Measurements from ENCODE around the gene OR10J4. TPM values are rescaled to one million over a fixed set of nuclear protein-coding genes. Genes with fewer than 3 reads are reported as not detected.
"Not testable (repeated sequence)": the region's sequence is repeated elsewhere in the genome, so short reads cannot be mapped to it uniquely, and the experiment has no call there.

OR10J4 gene
- total and polyA plus RNA-seq, 2 of the 4 experiments (the other 2 are of a cell fraction) = not detected

GRCh38 chr1:159449605-159450004, 17.6 kb downstream of the OR10J4 start:
- intact Hi-C loops (cut with micrococcal nuclease); CTCF ChIA-PET: not testable (repeated sequence)

More at GRCh38 chr1:159449605-159450004, 17.6 kb downstream of the OR10J4 start:
- BruUV-seq (replicated peaks); H3K9me1 ChIP-seq (ENCODE audit: insufficient read depth, low read length); H2BK15ac ChIP-seq (ENCODE audit: low read depth, low read length); H2AK5ac ChIP-seq (ENCODE audit: low read depth, low read length); H3K14ac ChIP-seq (replicated peaks; ENCODE audit: low read depth, low read length); in situ Hi-C loops (cut with MboI; ENCODE audit: low sequenced_read_pairs); H3K36me3 ChIP-seq (ENCODE audit: control insufficient read depth, insufficient read depth, low read length); H4K20me1 ChIP-seq (ENCODE audit: insufficient read depth, low read length); ATAC-seq (ENCODE audit: low read depth); H3K4me2 ChIP-seq (ENCODE audit: low read depth, low read length); H3K79me1 ChIP-seq (ENCODE audit: low read depth in 1 of 2, low read length in 2 of 2); H2AK9ac ChIP-seq (replicated peaks; ENCODE audit: low read depth, low read length, poor library complexity); H3K23ac ChIP-seq (ENCODE audit: low read depth, low read length); H2BK120ac ChIP-seq (ENCODE audit: low read depth, low read length); H3K27me3 ChIP-seq (ENCODE audit: control insufficient read depth, insufficient read depth, low read length); dilution Hi-C loops (cut with HindIII; ENCODE audit: low sequenced_read_pairs, unreplicated experiment); H3K27ac ChIP-seq (ENCODE audit: insufficient read depth, low read length); H4K91ac ChIP-seq (ENCODE audit: insufficient read depth, low read depth, low read length); H3K9me3 ChIP-seq (ENCODE audit: control insufficient read depth, insufficient read depth, low read length); H3K18ac ChIP-seq (ENCODE audit: low read depth, low read length); H3K9ac ChIP-seq (ENCODE audit: low read depth, low read length); H3K4me1 ChIP-seq (ENCODE audit: control insufficient read depth, insufficient read depth, low read length); H2AFZ ChIP-seq (replicated peaks; ENCODE audit: low read length, poor library complexity); H4K8ac ChIP-seq (ENCODE audit: low read depth in 2 of 2, low read length in 2 of 2); H4K5ac ChIP-seq (ENCODE audit: low read depth, low read length); H3K56ac ChIP-seq (ENCODE audit: extremely low read depth, insufficient read depth, low read length); H2BK20ac ChIP-seq (ENCODE audit: low read depth, low read length); DNase-seq; POLR2A ChIA-PET (ENCODE audit: unreplicated experiment); H3K4ac ChIP-seq (ENCODE audit: low read depth, low read length); H3K4me3 ChIP-seq (ENCODE audit: insufficient read depth, low read depth, low read length); H2BK5ac ChIP-seq (ENCODE audit: low read depth, low read length, poor library complexity, severe bottlenecking): not testable (repeated sequence)
- no CpG with 5 or more reads among the region's 23 CpGs for WGBS, 2 experiments (ENCODE audit: extremely low coverage in 2 of 2, insufficient read length in 1 of 2)
